ENCODE data around the gene UFD1.

UFD1 gene

GRCh38 chr22:19422440-19423301 is 56.3 kb downstream of the UFD1 start:
- Histone ChIP-seq H3K27me3 (replicated peaks) (no peaks in the 10 kb centered on the region), H3K27ac (peak overlapping the region; percentile 9), H3K36me3 (replicated peaks) (peaks cover 9% of the 10 kb centered on the region), H3K4me3 (ENCODE audit: low read depth, low read length) (no peak overlapping the region)
- DNase-seq: no peak
- in situ Hi-C loops (cut with HindIII; ENCODE audit: low pct_ligation_motif_present, low sequenced_read_pairs): no loop called here
- TF ChIP-seq CTCF (IDR thresholded peaks at IDR 0.05; ENCODE audit: low read depth, low read length, missing control alignments): no peak

GRCh38 chr22:19420321-19420720 is 58.7 kb downstream of the UFD1 start:
- peaks cover 8% of the 10 kb centered on the region for H3K36me3 ChIP-seq (replicated peaks)
- no peaks in the 10 kb centered on the region for H3K27me3 ChIP-seq (replicated peaks)
- H3K4me3 ChIP-seq (ENCODE audit: low read depth, low read length): no peak overlapping the region
- DNase-seq: no peak
- in situ Hi-C loops (cut with HindIII; ENCODE audit: low pct_ligation_motif_present, low sequenced_read_pairs): no loop called here
- TF ChIP-seq CTCF (IDR thresholded peaks at IDR 0.05; ENCODE audit: low read depth, low read length, missing control alignments): no peak
- no peak overlapping the region for H3K27ac ChIP-seq

GRCh38 chr22:19419464-19420178 is 59.4 kb downstream of the UFD1 start:
- Histone ChIP-seq H3K27me3 (replicated peaks) (no peaks in the 10 kb centered on the region), H3K27ac (no peak overlapping the region), H3K4me3 (ENCODE audit: low read depth, low read length) (no peak overlapping the region), H3K36me3 (replicated peaks) (peaks cover 5% of the 10 kb centered on the region)
- in situ Hi-C loops (cut with HindIII; ENCODE audit: low pct_ligation_motif_present, low sequenced_read_pairs): no loop called here
- no peak for TF ChIP-seq CTCF (IDR thresholded peaks at IDR 0.05; ENCODE audit: low read depth, low read length, missing control alignments)
- no peak for DNase-seq

GRCh38 chr22:19419086-19419463 is 59.9 kb downstream of the UFD1 start:
- Histone ChIP-seq H3K4me3 (ENCODE audit: low read depth, low read length) (no peak overlapping the region), H3K36me3 (replicated peaks) (peaks cover 5% of the 10 kb centered on the region), H3K27me3 (replicated peaks) (no peaks in the 10 kb centered on the region), H3K27ac (no peak overlapping the region)
- TF ChIP-seq CTCF (IDR thresholded peaks at IDR 0.05; ENCODE audit: low read depth, low read length, missing control alignments): no peak
- in situ Hi-C loops (cut with HindIII; ENCODE audit: low pct_ligation_motif_present, low sequenced_read_pairs): no loop called here
- no peak for DNase-seq

GRCh38 chr22:19412923-19413322 is 66.1 kb downstream of the UFD1 start:
- TF ChIP-seq CTCF (IDR thresholded peaks at IDR 0.05; ENCODE audit: low read depth, low read length, missing control alignments): no peak
- H3K4me3 ChIP-seq (ENCODE audit: low read depth, low read length): no peak overlapping the region
- in situ Hi-C loops (cut with HindIII; ENCODE audit: low pct_ligation_motif_present, low sequenced_read_pairs): no loop called here
- peaks cover 20% of the 10 kb centered on the region for H3K36me3 ChIP-seq (replicated peaks)
- H3K27me3 ChIP-seq (replicated peaks): no peaks in the 10 kb centered on the region
- DNase-seq: no peak
- H3K27ac ChIP-seq: no peak overlapping the region

Measured in brain microvascular endothelial cell (primary cell).